HG02973 (cell line): ENCODE results near the gene SORT1.
"Not testable (repeated sequence)": the region's sequence is repeated elsewhere in the genome, so short reads cannot be mapped to it uniquely, and the experiment has no call there.

Experiments
- ATAC-seq: cut with Tn5 transposase; IDR thresholded peaks from one replicate; pipeline ENCODE4 v1.9.1; 2021; ENCODE audit warnings: moderate library complexity; ENCODE audit not compliant: unreplicated experiment

SORT1 gene

GRCh38 chr1:109383087-109383779, 14.5 kb downstream of the SORT1 start:
- no peak for ATAC-seq

GRCh38 chr1:109381573-109381972, 16.1 kb downstream of the SORT1 start:
- no peak for ATAC-seq

DNA sequence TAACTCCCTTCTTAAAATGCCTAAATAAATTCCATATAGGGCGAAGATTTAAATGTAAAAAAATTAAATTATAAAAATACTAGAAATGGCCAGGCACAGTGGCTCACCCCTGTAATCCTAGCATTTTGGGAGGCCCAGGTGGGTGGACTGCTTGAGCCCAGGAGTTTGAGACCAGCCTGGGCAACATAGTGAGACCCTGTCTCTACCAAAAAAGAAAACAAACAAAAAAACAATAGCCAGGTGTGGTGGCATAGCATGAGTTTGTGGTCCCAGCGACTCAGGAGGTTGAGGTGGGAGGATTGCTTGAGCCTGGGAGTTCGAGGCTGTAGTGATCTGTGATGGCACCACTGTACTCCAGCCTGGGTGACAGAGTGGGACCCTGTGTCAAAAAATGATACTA, 17.8 kb downstream of the SORT1 start:
- ATAC-seq = no peak

DNA sequence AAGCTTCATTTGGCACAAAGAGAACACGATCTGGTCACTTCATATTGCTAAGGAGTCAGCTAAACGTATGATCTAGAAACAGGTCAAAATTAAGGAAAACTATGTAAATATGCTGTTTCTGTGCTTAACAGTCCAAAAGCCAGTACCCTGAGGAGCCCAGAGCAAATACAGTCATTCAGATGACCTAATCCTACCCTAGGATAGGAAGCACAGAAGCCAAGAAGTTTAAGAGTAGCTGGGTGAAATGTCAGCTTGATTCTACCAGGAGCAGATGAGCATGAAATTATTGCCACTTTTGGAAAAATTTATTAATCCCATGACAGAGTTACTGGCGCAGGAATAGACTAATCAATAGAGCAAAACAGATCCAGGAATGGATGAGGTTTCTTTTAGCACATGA, 18.3 kb downstream of the SORT1 start:
- ATAC-seq = no peak

DNA sequence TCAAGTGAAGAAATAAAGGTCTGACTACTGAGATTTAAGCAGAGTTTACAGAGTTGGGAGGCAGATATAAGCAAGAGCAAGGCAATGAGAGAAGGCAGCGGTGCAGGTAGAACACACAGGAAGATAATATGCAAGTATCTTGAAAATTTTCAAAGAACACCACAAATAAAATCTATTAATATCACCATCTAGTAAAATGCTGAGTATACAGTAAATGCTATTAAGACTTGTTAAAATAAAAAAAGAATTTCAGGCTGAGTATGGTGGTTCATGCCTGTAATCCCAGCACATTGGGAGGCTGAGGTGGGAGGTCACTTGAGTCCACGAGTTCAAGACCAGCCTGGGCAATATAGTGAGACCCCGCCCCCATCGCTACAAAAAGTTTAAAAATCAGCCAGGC, 20.0 kb downstream of the SORT1 start:
- ATAC-seq = no peak

GRCh38 chr1:109373696-109374095, 24.0 kb downstream of the SORT1 start:
- ATAC-seq = not testable (repeated sequence)

- no peak for ATAC-seq
Observed at GRCh38 chr1:109373126-109373525, 24.6 kb downstream of the SORT1 start.

DNA sequence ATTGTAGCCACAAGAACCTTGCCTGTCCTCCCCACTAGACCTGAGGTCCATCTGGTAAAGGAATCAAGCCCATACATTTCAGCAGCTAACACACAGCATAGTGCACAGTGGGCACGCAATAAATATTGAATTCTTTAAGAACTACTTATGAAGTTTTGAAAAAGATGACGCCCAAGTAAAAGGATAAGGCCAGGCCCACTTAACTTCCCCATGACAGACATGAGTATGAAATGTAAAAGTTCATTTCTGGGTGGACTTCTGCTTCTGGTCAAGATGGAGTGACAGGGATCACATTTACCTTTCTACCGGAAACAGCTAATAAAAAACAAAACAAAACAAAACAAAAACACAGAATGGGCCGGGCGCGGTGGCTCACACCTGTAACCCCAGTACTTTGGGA, 25.4 kb downstream of the SORT1 start:
- ATAC-seq = no peak

DNA sequence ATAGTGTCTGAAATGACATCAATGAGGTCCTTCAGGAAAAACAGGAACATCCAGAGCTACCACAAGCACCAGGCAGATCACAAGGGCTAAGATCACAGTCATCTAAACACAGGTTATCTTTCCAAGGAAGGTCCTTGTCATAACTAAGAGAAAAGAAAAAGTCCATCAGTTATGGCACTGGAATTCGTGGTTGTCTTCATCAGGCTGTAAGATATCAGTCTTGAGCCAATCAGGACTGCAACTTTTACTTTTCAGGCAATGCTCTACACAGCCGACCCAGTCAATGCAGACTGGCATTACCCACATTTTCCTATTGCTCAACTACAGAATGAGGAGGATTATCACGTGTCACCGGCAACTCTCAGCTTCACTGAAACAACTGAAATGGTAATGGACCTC, 26.4 kb downstream of the SORT1 start:
- ATAC-seq = no peak

GRCh38 chr1:109370712-109371340, 26.9 kb downstream of the SORT1 start:
- no peak for ATAC-seq

DNA sequence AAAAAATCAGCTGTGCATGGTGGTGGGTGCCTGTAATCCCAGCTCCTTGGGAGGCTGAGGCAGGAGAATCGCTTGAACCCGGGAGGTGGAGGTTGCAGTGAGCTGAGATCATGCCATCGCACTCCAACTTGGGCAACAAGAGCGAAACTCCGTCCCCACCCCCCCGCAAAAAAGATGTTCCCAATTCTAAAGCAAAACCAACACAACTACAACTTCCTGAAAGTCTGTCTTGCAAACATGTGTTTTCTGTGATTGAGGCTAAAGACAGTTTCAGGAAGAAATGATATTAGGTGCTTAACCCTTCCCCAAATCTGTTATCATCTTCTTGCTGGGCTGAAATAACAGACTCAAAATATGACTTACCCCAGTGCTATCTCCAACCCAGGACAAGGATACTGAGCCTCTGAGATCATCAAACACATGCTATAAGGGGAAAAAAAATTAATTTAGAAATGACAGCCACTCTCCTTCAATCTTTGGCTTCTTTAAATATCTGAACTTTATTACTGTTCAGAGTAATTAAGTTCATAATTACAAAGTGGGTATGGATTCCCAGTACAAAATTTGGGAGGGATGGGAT, 28.5 kb downstream of the SORT1 start:
- ATAC-seq = no peak

DNA sequence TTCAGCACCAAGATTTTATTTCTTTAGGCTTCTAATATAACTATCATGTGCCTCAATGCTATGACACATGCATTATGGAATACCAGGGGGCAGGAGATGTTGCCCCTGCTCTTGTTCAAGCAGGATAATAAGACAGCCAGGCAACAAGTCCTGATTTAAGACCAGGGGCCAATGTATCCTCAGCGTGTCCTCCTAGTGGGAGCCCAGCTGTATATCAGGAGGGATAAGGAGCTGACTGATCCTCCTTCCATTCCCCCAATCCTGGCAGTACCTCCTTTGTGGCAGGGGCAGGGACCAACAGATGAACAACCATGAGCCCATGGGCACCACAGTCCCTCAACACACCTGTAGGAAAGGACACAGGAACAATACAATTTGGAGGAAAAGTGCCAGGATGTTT, 29.3 kb downstream of the SORT1 start:
- ATAC-seq = no peak

GRCh38 chr1:109367626-109368025, 30.1 kb downstream of the SORT1 start:
- no peak for ATAC-seq

DNA sequence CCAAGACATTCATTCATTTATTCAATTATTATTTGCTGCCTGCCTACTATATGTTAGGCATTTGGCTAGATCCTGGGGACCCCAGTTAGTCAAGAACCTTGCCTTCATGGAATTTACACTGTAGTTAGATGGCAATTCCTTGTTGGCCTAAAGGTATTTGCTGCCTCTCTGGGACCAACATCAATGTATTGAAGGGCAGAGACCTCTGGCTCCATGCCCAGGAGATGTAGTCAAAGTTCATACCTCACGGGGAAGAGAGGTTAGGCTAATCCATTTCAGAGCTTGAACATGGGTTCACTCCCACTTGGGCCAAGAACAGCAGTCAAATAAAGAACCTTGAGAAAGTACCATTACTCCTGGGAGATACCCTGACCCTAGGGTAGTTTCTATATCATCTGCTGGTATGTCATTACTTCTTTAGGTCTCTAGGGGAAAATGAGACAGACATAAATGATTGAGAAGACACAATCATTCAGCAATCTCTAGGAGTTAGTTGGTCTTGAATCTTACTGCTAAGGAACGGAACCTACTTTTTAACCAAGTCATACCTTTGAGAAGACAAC, 32.0 kb downstream of the SORT1 start:
- ATAC-seq = no peak

- no peak for ATAC-seq
Observed at GRCh38 chr1:109361649-109362048, 36.1 kb downstream of the SORT1 start.

DNA sequence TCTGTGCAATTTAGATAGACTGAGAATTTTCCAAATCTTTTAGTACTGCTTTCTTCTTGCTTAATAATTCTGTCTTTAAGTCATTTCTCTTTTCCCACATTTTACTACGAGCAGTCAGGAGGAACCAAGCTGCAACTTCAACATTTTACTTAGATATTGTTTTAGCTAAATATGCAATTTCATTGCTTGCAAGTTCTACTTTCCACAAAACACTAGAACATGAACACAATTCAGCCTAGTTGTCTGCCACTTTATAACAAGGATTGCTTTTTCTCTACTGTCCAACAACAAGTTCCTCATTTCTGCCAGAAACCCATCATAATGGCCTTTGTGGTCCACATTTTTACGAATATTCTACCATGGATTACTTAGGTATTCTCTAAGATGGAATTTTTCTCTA, 36.6 kb downstream of the SORT1 start:
- no peak for ATAC-seq

DNA sequence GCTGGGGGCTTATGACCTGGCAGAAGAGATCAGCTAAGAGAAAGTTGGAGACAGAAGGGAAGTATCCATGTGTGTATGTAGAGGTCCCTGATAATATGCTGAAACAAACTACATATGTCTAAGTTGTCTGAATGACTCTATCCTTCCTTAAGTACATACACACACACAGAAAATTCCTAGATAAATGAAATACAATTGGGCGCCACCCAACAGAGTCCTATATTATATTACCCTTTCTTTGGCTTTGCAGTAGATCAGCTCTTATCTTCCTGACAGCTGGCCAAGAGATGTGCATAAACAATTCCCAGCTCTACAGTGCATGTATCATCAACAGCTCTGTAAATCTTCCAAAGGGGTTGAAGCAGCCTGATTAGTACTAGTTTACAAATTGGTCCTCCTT, 40.1 kb downstream of the SORT1 start:
- ATAC-seq = no peak

DNA sequence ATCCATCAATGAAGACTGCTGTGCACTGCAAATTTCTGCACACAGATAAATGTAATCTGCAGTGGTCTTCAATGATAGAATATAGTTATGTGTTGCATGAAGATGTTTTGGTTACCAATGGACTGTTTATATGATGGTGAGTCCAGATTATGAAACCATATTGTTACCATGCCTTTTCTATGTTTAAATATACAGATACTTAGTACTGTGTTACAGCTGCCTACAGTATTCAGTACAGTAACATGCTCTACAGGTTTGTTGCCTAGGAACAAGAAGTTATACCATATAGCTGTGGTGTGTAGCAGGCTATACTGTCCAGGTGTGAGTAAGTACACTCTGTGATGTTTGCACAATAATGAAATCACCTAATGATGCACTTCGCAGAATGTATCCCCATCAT, 40.8 kb downstream of the SORT1 start:
- ATAC-seq = no peak

DNA sequence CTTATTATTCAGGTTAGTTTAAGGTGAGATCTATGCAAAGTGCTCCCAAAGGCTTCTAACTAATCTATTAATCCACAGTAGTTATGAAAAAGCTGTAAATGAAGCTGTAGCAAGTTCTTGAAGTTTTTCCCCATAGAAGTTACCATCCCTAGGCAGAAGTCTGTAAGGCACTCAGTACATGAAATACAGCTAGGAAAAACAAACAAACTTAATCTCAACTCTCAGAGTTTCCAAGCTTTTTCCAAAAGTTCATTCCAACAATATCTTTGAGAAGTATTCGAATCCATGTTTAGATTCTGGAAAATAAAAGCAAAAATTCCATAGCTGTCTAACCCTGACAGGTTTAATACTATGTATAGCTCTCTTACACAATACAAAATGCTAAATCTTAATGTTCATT, 41.2 kb downstream of the SORT1 start:
- no peak for ATAC-seq

DNA sequence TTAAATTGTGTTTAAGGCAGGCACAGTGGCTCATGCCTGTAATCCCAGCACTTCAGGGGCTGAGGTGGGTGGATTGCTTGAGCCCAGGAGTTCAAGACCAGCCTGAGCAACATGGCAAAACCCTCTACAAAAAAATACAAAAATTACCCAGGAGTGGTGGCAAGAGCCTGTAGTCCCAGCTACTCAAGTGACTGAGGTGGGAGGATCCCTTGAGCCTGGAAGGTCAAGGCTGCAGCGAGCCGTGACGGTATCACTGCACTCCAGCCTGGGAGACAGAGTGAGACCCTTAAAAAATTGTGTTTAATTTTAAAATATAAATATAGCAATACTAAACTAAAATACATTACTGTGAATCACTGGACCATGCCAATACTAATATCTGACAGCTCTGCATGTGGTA, 42.8 kb downstream of the SORT1 start:
- no peak for ATAC-seq

- ATAC-seq = no peak
Observed at GRCh38 chr1:109351457-109351856, 46.3 kb downstream of the SORT1 start.

GRCh38 chr1:109350655-109351054, 47.1 kb downstream of the SORT1 start:
- ATAC-seq = no peak
